Measurements from ENCODE around the gene SLC22A1.

Gene SLC22A1

DNA sequence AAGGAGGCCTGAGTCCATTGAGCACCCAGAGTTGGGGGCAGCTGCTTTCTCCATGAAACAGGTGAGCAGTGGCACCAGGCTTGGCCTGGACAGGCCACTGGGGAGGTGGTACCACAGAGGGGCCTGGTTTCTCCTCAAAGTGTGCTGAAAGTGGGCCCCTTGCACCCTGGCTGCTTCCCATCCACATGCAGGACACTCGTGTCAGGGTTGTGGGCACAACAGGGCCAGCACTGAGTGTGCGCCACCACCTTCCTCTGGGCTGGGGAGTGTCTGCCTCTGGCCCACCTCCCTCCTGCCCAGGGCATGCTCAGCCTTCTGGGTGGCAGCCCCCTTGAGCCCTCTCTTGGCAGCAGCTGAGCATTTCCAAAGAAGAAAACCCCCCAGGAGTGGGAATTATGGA, 5.2 kb upstream of the SLC22A1 start:
- Histone ChIP-seq H3K27ac (ENCODE audit: low read length, poor library complexity, severe bottlenecking) (no peak overlapping the region), H2AK5ac (ENCODE audit: low read length, severe bottlenecking) (no peak overlapping the region), H3K23ac (ENCODE audit: low read length in 2 of 2) (no peak overlapping the region), H2AFZ (ENCODE audit: low read depth, low read length) (no peak overlapping the region), H4K8ac (ENCODE audit: low read length) (no peak overlapping the region), H4K91ac (ENCODE audit: low read length) (no peak overlapping the region), H3K4me3 (ENCODE audit: insufficient read depth in 1 of 2, low read depth in 1 of 2, low read length in 2 of 2) (no peak overlapping the region), H3K4me2 (ENCODE audit: low read length, poor library complexity, severe bottlenecking) (no peak overlapping the region), H3K14ac (ENCODE audit: low read length in 2 of 2) (peak overlapping the region in 1 of 2 experiments; percentile 53), H3K79me1 (replicated peaks; ENCODE audit: low read length, poor library complexity, severe bottlenecking) (peaks cover 1% of the 10 kb centered on the region), H2BK12ac (ENCODE audit: low read length in 2 of 2) (no peak overlapping the region), H3K27me3 (ENCODE audit: control insufficient read depth in 1 of 2, insufficient read depth in 1 of 2, low read length in 2 of 2) (no peaks in the 10 kb centered on the region), H3K4me1 (ENCODE audit: control insufficient read depth, insufficient read depth, low read depth, low read length) (peaks cover 2% of the 10 kb centered on the region), H3K9me3 (ENCODE audit: control insufficient read depth, low read length) (no peaks in the 10 kb centered on the region), H2BK15ac (ENCODE audit: low read depth, poor library complexity, severe bottlenecking) (no peak overlapping the region), H3K9ac (ENCODE audit: low read length) (no peak overlapping the region), H3K4ac (ENCODE audit: low read depth in 1 of 2, low read length in 2 of 2) (no peak overlapping the region), H2BK5ac (ENCODE audit: low read depth, low read length, poor library complexity, severe bottlenecking) (no peak overlapping the region), H3K36me3 (ENCODE audit: control insufficient read depth in 1 of 2, insufficient read depth in 2 of 2, low read depth in 1 of 2, low read length in 2 of 2) (peaks cover 17 to 44% of the 10 kb centered on the region in 2 experiments), H3K18ac (ENCODE audit: low read depth in 1 of 2, low read length in 2 of 2) (no peak overlapping the region), H2BK120ac (ENCODE audit: low read depth, low read length) (no peak overlapping the region)
- DNase-seq = no peak
- 98% methylated on average over 2 of the region's 2 CpGs for WGBS

DNA sequence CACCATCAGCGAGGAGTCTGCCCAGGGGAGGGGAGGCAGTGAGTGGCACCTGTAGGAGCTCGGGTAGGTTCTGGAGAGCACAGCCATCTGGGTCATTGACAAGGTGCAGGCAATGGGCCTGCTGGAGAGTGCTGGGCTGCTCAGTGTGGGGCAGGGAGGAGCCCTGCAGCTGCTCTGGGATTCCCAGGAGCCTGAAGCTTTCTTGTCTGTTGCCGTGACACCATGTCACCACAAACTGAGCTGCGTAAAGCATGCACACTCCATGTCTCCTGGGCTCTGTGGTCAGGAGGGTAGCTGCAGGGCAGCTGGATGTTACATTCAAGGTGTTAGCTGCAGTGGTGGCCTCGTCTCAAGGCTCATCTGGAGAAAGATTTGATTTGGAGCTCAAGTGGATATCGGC, 4.5 kb upstream of the SLC22A1 start:
- H3K4me2 ChIP-seq (ENCODE audit: low read length, poor library complexity, severe bottlenecking) = no peak overlapping the region
- H2AK5ac ChIP-seq (ENCODE audit: low read length, severe bottlenecking) = no peak overlapping the region
- H3K9me3 ChIP-seq (ENCODE audit: control insufficient read depth, low read length) = no peaks in the 10 kb centered on the region
- H4K8ac ChIP-seq (ENCODE audit: low read length) = no peak overlapping the region
- peaks cover 3% of the 10 kb centered on the region for H3K4me1 ChIP-seq (ENCODE audit: control insufficient read depth, insufficient read depth, low read depth, low read length)
- no peak overlapping the region for H2BK5ac ChIP-seq (ENCODE audit: low read depth, low read length, poor library complexity, severe bottlenecking)
- no peak overlapping the region for H2BK12ac ChIP-seq (ENCODE audit: low read length in 2 of 2)
- H4K91ac ChIP-seq (ENCODE audit: low read length) = no peak overlapping the region
- H3K36me3 ChIP-seq (ENCODE audit: control insufficient read depth in 1 of 2, insufficient read depth in 2 of 2, low read depth in 1 of 2, low read length in 2 of 2) = peaks cover 17 to 50% of the 10 kb centered on the region in 2 experiments
- no peak overlapping the region for H3K9ac ChIP-seq (ENCODE audit: low read length)
- H2BK15ac ChIP-seq (ENCODE audit: low read depth, poor library complexity, severe bottlenecking) = no peak overlapping the region
- no peak overlapping the region for H3K23ac ChIP-seq (ENCODE audit: low read length in 2 of 2)
- no peak overlapping the region for H3K27ac ChIP-seq (ENCODE audit: low read length, poor library complexity, severe bottlenecking)
- H2AFZ ChIP-seq (ENCODE audit: low read depth, low read length) = no peak overlapping the region
- DNase-seq = no peak
- H3K18ac ChIP-seq (ENCODE audit: low read depth in 1 of 2, low read length in 2 of 2) = no peak overlapping the region
- H3K27me3 ChIP-seq (ENCODE audit: control insufficient read depth in 1 of 2, insufficient read depth in 1 of 2, low read length in 2 of 2) = no peaks in the 10 kb centered on the region
- 96% methylated on average over 6 of the region's 6 CpGs for WGBS
- H3K79me1 ChIP-seq (replicated peaks; ENCODE audit: low read length, poor library complexity, severe bottlenecking) = peaks cover 1% of the 10 kb centered on the region
- no peak overlapping the region for H2BK120ac ChIP-seq (ENCODE audit: low read depth, low read length)
- H3K4ac ChIP-seq (ENCODE audit: low read depth in 1 of 2, low read length in 2 of 2) = no peak overlapping the region
- H3K14ac ChIP-seq (ENCODE audit: low read length in 2 of 2) = no peak overlapping the region
- H3K4me3 ChIP-seq (ENCODE audit: insufficient read depth in 1 of 2, low read depth in 1 of 2, low read length in 2 of 2) = no peak overlapping the region

DNA sequence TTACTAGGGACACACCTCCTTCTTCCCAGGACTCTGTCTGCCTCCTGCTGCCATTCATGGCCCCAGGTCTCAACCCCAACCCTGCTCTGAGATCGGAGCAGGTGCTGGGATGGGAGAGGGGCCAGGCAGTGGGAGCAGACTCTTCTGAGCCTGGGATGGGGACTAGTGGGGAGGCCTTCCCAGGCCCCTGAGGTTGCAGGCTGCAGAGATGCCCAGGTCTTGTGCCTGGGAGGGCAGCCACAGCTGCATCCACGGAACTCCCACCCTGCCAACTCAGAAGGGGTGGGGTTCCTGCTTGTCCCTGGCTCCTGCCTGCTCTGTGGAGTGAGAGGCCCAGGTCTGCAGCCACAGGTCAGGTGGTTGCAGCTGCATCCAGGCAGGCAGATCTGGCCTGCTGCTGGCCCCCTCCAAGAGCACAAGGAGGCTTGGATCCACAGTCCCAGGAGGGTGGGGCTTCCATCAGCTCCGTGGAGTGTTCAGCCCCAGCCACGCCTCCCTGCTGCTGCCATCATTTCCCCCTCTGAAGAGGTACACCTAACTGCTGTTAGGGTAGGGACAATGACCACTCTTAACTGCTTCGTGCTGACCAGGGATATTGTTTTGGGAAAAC, 2.9 kb upstream of the SLC22A1 start:
- no peak overlapping the region for H2AFZ ChIP-seq (ENCODE audit: low read depth, low read length)
- no peak for DNase-seq

DNA sequence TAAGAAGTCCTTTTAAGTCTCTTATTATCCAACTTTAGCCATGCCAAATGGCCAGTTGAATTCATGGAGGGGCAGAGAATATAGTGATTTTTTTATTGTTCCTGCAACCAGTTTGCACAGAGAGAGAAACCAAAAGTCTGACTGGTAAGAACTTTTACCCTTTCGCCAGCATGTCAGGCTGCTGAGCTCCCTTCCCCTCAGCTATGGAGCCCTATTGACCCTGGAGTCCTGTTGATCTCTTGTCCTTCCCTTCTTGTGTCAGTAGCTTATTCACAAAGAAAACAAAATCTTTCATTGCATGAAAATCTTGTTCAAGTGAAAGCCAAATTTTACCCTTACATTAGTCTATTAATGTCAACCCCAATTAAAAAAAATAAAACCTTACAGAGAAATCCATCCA, 1.5 kb upstream of the SLC22A1 start:
- Histone ChIP-seq H2BK120ac (ENCODE audit: low read depth, low read length) (no peak overlapping the region), H2AK5ac (ENCODE audit: low read length, severe bottlenecking) (no peak overlapping the region), H2BK5ac (ENCODE audit: low read depth, low read length, poor library complexity, severe bottlenecking) (no peak overlapping the region), H2AFZ (ENCODE audit: low read depth, low read length) (no peak overlapping the region), H4K8ac (ENCODE audit: low read length) (no peak overlapping the region), H3K4ac (ENCODE audit: low read depth in 1 of 2, low read length in 2 of 2) (no peak overlapping the region), H2BK15ac (ENCODE audit: low read depth, poor library complexity, severe bottlenecking) (no peak overlapping the region), H3K9me3 (ENCODE audit: control insufficient read depth, low read length) (no peaks in the 10 kb centered on the region), H3K27ac (ENCODE audit: low read length, poor library complexity, severe bottlenecking) (no peak overlapping the region), H3K4me1 (ENCODE audit: control insufficient read depth, insufficient read depth, low read depth, low read length) (peaks cover 3% of the 10 kb centered on the region), H3K27me3 (ENCODE audit: control insufficient read depth in 1 of 2, insufficient read depth in 1 of 2, low read length in 2 of 2) (no peaks in the 10 kb centered on the region), H2BK12ac (ENCODE audit: low read length in 2 of 2) (no peak overlapping the region), H3K23ac (ENCODE audit: low read length in 2 of 2) (no peak overlapping the region), H3K9ac (ENCODE audit: low read length) (no peak overlapping the region), H3K36me3 (ENCODE audit: control insufficient read depth in 1 of 2, insufficient read depth in 2 of 2, low read depth in 1 of 2, low read length in 2 of 2) (peaks cover 14 to 50% of the 10 kb centered on the region in 2 experiments), H3K79me1 (replicated peaks; ENCODE audit: low read length, poor library complexity, severe bottlenecking) (peaks cover 1% of the 10 kb centered on the region), H3K4me2 (ENCODE audit: low read length, poor library complexity, severe bottlenecking) (no peak overlapping the region), H4K91ac (ENCODE audit: low read length) (no peak overlapping the region), H3K4me3 (ENCODE audit: insufficient read depth in 1 of 2, low read depth in 1 of 2, low read length in 2 of 2) (no peak overlapping the region), H3K14ac (ENCODE audit: low read length in 2 of 2) (no peak overlapping the region), H3K18ac (ENCODE audit: low read depth in 1 of 2, low read length in 2 of 2) (no peak overlapping the region)
- WGBS = 98% methylated on average over 1 of the region's 1 CpG
- no peak for DNase-seq

More for the DNA sequence above, 2.9 kb upstream of the SLC22A1 start:
- H4K8ac ChIP-seq (ENCODE audit: low read length) = no peak overlapping the region
- H3K4me3 ChIP-seq (ENCODE audit: insufficient read depth in 1 of 2, low read depth in 1 of 2, low read length in 2 of 2) = no peak overlapping the region
- no peak overlapping the region for H2BK15ac ChIP-seq (ENCODE audit: low read depth, poor library complexity, severe bottlenecking)
- H4K91ac ChIP-seq (ENCODE audit: low read length) = no peak overlapping the region
- no peak overlapping the region for H3K27ac ChIP-seq (ENCODE audit: low read length, poor library complexity, severe bottlenecking)
- 97% methylated on average over 5 of the region's 5 CpGs for WGBS
- H3K9ac ChIP-seq (ENCODE audit: low read length) = no peak overlapping the region
- H3K36me3 ChIP-seq (ENCODE audit: control insufficient read depth in 1 of 2, insufficient read depth in 2 of 2, low read depth in 1 of 2, low read length in 2 of 2) = peaks cover 14 to 51% of the 10 kb centered on the region in 2 experiments
- no peak overlapping the region for H3K18ac ChIP-seq (ENCODE audit: low read depth in 1 of 2, low read length in 2 of 2)
- H2BK12ac ChIP-seq (ENCODE audit: low read length in 2 of 2) = no peak overlapping the region
- peaks cover 3% of the 10 kb centered on the region for H3K4me1 ChIP-seq (ENCODE audit: control insufficient read depth, insufficient read depth, low read depth, low read length)
- no peaks in the 10 kb centered on the region for H3K27me3 ChIP-seq (ENCODE audit: control insufficient read depth in 1 of 2, insufficient read depth in 1 of 2, low read length in 2 of 2)
- no peak overlapping the region for H2BK120ac ChIP-seq (ENCODE audit: low read depth, low read length)
- H3K23ac ChIP-seq (ENCODE audit: low read length in 2 of 2) = no peak overlapping the region
- H3K4ac ChIP-seq (ENCODE audit: low read depth in 1 of 2, low read length in 2 of 2) = no peak overlapping the region
- H3K14ac ChIP-seq (ENCODE audit: low read length in 2 of 2) = no peak overlapping the region
- no peaks in the 10 kb centered on the region for H3K9me3 ChIP-seq (ENCODE audit: control insufficient read depth, low read length)
- no peak overlapping the region for H2BK5ac ChIP-seq (ENCODE audit: low read depth, low read length, poor library complexity, severe bottlenecking)
- H3K79me1 ChIP-seq (replicated peaks; ENCODE audit: low read length, poor library complexity, severe bottlenecking) = peaks cover 1% of the 10 kb centered on the region
- no peak overlapping the region for H2AK5ac ChIP-seq (ENCODE audit: low read length, severe bottlenecking)
- H3K4me2 ChIP-seq (ENCODE audit: low read length, poor library complexity, severe bottlenecking) = no peak overlapping the region

Data from mesenchymal stem cell (in vitro differentiated cells and primary cell).